ENCODE results near the gene THG1L.
"Not testable (repeated sequence)": the region's sequence is repeated elsewhere in the genome, so short reads cannot be mapped to it uniquely, and the experiment has no call there.

DNA sequence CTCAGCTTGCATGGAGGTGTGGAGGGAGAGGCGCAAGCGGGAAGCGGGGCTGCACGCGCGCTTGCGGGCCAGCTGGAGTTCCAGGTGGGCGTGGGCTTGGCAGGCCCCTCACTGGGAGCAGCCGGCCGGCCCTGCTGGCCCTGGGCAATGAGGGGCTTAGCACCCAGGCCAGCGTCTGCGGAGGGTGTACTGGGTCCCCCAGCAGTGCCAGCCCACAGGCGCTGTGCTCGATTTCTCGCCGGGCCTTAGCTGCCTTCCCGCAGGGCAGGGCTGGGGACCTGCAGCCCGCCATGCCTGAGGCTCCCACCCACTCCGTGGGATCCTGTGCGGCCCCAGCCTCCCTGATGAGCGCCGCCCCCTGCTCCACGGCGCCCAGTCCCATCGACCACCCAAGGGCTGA is 37.4 kb upstream of the THG1L start:
- TF ChIP-seq POLR2A (IDR thresholded peaks at IDR 0.05; ENCODE audit: low read depth, low read length); USF2 (IDR thresholded peaks at IDR 0.05; ENCODE audit: low read depth, low read length); SMC3 (IDR thresholded peaks at IDR 0.05; ENCODE audit: low read depth, low read length); RFX5 (IDR thresholded peaks at IDR 0.05; ENCODE audit: low read depth, low read length); CTCF (conservative IDR thresholded peaks at IDR 0.05; ENCODE audit: low read depth, low read length): not testable (repeated sequence)

All from IMR-90 (cell line).